ENCODE results near the gene TRIM38.
"Not testable (repeated sequence)": the region's sequence is repeated elsewhere in the genome, so short reads cannot be mapped to it uniquely, and the experiment has no call there.

Gene TRIM38

GRCh38 chr6:25942561-25943147 lies 19.9 kb upstream of the TRIM38 start:
- DNase-seq, result no peak

GRCh38 chr6:25943887-25944286 lies 18.7 kb upstream of the TRIM38 start:
- DNase-seq, result no peak

- no peak for DNase-seq
Measured at GRCh38 chr6:25944688-25945574, 17.7 kb upstream of the TRIM38 start.

- not testable (repeated sequence) for DNase-seq
Measured at GRCh38 chr6:25945738-25946137, 16.9 kb upstream of the TRIM38 start.

- no peak for DNase-seq
Measured at GRCh38 chr6:25946631-25947030, 16.0 kb upstream of the TRIM38 start.

- not testable (repeated sequence) for DNase-seq
Measured at GRCh38 chr6:25947492-25947891, 15.1 kb upstream of the TRIM38 start.

- no peak for DNase-seq
Measured at GRCh38 chr6:25949695-25950094, 12.9 kb upstream of the TRIM38 start.

GRCh38 chr6:25950297-25950696 lies 12.3 kb upstream of the TRIM38 start:
- DNase-seq, result no peak

GRCh38 chr6:25951296-25952032 lies 11.1 kb upstream of the TRIM38 start:
- no peak for DNase-seq

- DNase-seq, result no peak
Measured at GRCh38 chr6:25952535-25952934, 10.1 kb upstream of the TRIM38 start.

- DNase-seq, result no peak
Measured at GRCh38 chr6:25953733-25954132, 8.9 kb upstream of the TRIM38 start.

GRCh38 chr6:25954756-25955155 lies 7.8 kb upstream of the TRIM38 start:
- DNase-seq, result no peak

- DNase-seq, result no peak
Measured at GRCh38 chr6:25956226-25956625, 6.4 kb upstream of the TRIM38 start.

GRCh38 chr6:25958700-25959162 lies 3.9 kb upstream of the TRIM38 start:
- no peak for DNase-seq

- DNase-seq, result no peak
Measured at GRCh38 chr6:25959890-25960536, 2.6 kb upstream of the TRIM38 start.

- no peak for DNase-seq
Measured at GRCh38 chr6:25960734-25961133, 1.9 kb upstream of the TRIM38 start.

- no peak for DNase-seq
Measured at GRCh38 chr6:25961619-25962148, 918 bp upstream of the TRIM38 start.

- DNase-seq, result no peak
Measured at GRCh38 chr6:25963426-25964123, 973 bp downstream of the TRIM38 start.

GRCh38 chr6:25965058-25965457 lies 2.5 kb downstream of the TRIM38 start:
- DNase-seq, result no peak

- no peak for DNase-seq
Measured at GRCh38 chr6:25966711-25967110, 4.1 kb downstream of the TRIM38 start.

- DNase-seq, result no peak
Measured at GRCh38 chr6:25968769-25969168, 6.2 kb downstream of the TRIM38 start.

- no peak for DNase-seq
Measured at GRCh38 chr6:25971187-25971821, 8.7 kb downstream of the TRIM38 start.
